ENCODE measurements around the gene MTA1.

MTA1 gene

GRCh38 chr14:105388110-105388951 is 31.3 kb upstream of the MTA1 start:
- no peak for TF ChIP-seq CTCF (IDR thresholded peaks at IDR 0.05; ENCODE audit: low read depth, low read length)
- H3K4me3 ChIP-seq (ENCODE audit: low read depth, low read length) = no peak overlapping the region

GRCh38 chr14:105388976-105389375 is 30.7 kb upstream of the MTA1 start:
- TF ChIP-seq CTCF (IDR thresholded peaks at IDR 0.05; ENCODE audit: low read depth, low read length) = no peak
- H3K4me3 ChIP-seq (ENCODE audit: low read depth, low read length) = no peak overlapping the region

GRCh38 chr14:105389534-105389933 is 30.1 kb upstream of the MTA1 start:
- TF ChIP-seq CTCF (IDR thresholded peaks at IDR 0.05; ENCODE audit: low read depth, low read length) = no peak
- H3K4me3 ChIP-seq (ENCODE audit: low read depth, low read length) = no peak overlapping the region

GRCh38 chr14:105389976-105390848 is 29.4 kb upstream of the MTA1 start:
- no peak overlapping the region for H3K4me3 ChIP-seq (ENCODE audit: low read depth, low read length)
- no peak for TF ChIP-seq CTCF (IDR thresholded peaks at IDR 0.05; ENCODE audit: low read depth, low read length)

GRCh38 chr14:105390849-105391500 is 28.7 kb upstream of the MTA1 start:
- no peak for TF ChIP-seq CTCF (IDR thresholded peaks at IDR 0.05; ENCODE audit: low read depth, low read length)

GRCh38 chr14:105391541-105391940 is 28.1 kb upstream of the MTA1 start:
- no peak for TF ChIP-seq CTCF (IDR thresholded peaks at IDR 0.05; ENCODE audit: low read depth, low read length)
- no peak overlapping the region for H3K4me3 ChIP-seq (ENCODE audit: low read depth, low read length)

More at GRCh38 chr14:105390849-105391500, 28.7 kb upstream of the MTA1 start:
- no peak overlapping the region for H3K4me3 ChIP-seq (ENCODE audit: low read depth, low read length)

Data from WI38 (cell line).